GM19193 (cell line): ENCODE results near the gene CABLES1.

Experiments
- POLR2A ChIP-seq: IDR thresholded peaks from 4 replicates; pipeline ENCODE4 v1.6.1; 2011; ENCODE audit not compliant: insufficient read depth, insufficient read length; ENCODE audit errors: extremely low read depth

The CABLES1 gene

DNA sequence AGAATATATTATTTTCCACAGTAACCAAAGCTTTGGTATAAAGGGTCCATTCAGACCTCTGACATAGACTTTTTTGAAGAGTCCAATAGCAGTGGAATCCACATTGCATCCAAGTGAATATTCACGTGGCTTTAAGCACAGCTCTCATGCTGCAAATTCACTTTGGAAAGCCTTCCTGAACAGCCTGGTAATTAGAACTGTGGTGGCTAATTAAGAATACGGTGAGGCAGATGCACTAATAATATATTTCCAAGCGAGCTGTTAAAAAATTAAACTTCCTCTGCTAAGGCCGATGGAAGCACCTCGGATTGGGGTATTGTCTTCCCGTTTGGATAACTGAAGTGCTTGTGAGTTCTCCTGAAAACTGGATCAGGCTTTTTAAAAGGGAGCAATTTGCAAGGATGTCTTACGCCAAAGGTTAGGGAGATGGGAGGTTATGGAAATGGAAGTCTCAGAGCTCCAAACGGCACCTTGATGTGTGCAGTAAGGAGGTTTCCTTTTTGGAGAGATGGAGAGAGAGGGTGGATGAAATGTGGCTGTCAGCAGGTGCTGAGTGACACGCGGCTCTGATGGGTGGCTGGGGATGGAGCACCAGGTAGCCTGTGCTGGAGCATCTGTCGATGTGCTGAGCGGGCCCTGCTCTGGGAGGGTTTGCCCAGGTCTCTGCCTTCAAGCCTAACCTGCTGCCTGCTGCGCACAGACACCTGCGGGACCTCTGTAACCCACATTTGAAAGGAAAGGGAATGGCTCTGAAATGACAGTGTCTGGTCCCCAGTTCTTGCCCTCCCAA lies 37.5 kb downstream of the CABLES1 start:
- no peak for TF ChIP-seq POLR2A

- TF ChIP-seq POLR2A: no peak
These were observed 38.6 kb downstream of the CABLES1 start for GRCh38 chr18:23173912-23174311.

DNA sequence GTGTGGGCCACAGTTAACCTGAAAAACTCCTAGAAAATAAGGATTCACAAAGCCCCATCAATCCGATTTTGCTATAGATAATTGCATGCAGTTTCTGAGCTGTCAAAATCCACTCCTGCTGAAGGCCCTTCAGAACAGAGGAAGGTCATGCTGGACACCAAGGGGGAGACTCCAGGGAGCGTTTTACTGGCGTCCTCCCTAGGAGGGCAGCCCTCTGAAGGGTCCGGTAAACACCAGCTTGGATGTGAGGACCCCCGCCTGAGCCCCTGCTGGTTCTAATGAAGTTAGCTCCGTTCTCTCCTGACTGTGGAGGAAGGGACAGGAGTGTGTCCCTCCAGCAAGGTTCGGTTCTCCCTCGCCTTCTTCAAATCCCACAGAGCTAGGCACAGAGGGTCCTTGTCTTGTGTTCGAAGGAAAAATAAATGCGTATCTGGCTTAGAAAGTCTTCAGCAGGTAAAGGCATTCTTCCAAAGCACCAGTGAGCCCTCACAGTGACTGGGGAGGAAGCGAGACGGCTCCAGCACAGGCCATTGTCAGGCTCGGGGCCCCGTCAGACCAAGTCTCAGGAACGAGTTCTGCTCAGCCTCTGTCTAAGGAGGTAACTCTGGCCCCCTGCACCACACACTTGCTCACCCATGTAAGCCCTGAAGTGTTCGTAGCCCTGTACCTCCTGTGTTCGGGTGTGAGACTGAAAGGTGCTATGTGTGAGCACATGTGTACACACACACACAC lies 41.6 kb downstream of the CABLES1 start:
- no peak for TF ChIP-seq POLR2A

GRCh38 chr18:23177433-23178072 lies 42.3 kb downstream of the CABLES1 start:
- TF ChIP-seq POLR2A: no peak

DNA sequence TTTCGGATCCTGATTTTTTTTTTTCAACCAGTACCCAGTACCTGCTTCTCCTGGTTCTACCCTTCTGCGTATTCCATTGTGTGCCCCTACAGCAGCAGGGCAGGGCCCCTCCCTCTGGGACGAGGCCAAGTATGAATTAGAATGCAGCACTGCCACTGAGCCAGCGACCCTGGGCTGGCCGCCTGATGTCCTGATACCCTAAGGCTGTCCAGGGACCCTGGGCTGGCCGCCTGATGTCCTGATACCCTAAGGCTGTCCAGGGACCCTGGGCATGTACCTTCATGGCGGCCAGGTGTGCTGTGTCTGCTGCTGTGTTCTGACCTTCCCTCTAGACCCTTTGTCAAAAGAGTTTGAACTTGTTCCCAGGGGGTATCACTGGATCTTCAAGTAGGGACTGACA lies 42.9 kb downstream of the CABLES1 start:
- TF ChIP-seq POLR2A: no peak

DNA sequence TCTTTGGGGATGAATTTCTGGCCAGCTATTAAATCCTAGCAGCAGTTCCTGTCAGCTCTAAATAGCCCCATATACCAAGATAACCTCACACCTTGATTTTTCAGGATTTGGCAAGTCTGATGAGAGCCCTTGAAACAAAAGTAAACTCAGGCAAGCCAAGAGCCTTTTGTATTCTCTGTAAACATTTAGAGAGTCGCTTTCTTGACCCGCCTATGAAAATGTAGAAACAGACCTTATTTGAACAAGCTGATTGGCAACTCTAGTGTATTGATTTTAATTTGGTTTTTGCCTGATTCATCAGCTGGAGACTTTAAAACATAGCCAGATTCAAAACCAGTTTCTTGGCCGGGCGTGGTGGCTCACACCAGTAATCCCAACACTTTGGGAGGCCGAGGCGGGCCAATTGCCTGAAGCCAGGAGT lies 43.4 kb downstream of the CABLES1 start:
- TF ChIP-seq POLR2A: no peak

DNA sequence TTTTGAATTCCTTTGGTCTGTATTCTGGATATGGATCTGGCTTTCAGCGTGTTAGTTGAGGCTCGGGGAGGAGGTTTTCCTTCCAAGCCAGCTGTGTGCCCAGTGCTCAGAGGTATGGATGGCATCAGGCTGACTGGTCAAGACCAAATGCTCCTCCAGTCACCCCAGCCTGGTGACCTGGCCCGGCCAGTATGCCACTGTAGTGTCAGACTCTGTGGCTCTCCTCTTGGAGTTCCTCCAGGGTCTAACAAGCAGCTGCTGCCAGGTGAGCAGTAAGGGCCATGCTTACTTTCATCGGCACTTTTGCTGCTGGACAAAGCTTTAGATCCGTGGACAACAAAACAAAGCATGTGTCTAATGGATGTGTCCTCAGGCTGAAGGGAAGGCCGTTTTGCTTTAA lies 44.1 kb downstream of the CABLES1 start:
- no peak for TF ChIP-seq POLR2A

DNA sequence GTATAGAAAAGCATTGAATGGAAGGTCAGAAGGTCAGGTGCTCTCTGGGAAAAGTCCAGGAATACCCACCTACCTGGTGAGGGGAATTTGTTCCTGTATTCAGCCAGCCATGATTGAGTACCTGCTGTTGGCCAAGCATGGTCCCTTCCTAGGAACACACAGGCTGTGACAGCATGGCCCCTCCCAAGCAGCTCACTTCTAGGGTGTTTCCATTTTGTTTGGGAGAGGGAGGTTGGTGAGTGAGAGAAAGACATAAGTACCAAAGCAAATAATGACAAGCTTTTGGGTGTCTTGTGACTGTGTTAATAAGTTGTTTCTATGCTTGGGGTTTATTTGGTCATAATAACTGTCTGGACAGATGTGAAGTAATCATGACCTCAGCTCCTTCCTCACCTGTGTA lies 46.3 kb downstream of the CABLES1 start:
- TF ChIP-seq POLR2A: no peak

DNA sequence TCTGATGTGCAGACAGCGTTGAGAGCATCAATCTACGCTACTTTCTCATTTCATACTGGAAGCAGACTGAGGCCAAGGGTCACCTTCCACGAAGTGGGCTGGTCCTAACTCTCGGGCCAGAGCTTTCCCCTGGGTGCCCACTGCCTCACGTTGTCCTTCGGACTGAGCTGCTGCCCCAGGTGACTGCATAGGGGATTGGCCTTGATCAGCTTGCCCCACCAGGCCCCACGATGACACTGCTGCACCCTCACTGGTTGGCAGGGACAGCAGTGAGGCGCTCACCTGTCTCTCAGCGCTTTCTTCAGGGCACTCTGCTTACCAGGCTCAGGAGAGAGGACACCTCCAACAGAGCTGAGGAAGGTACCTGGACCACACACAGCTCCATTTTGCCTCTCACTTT lies 47.3 kb downstream of the CABLES1 start:
- TF ChIP-seq POLR2A: no peak

DNA sequence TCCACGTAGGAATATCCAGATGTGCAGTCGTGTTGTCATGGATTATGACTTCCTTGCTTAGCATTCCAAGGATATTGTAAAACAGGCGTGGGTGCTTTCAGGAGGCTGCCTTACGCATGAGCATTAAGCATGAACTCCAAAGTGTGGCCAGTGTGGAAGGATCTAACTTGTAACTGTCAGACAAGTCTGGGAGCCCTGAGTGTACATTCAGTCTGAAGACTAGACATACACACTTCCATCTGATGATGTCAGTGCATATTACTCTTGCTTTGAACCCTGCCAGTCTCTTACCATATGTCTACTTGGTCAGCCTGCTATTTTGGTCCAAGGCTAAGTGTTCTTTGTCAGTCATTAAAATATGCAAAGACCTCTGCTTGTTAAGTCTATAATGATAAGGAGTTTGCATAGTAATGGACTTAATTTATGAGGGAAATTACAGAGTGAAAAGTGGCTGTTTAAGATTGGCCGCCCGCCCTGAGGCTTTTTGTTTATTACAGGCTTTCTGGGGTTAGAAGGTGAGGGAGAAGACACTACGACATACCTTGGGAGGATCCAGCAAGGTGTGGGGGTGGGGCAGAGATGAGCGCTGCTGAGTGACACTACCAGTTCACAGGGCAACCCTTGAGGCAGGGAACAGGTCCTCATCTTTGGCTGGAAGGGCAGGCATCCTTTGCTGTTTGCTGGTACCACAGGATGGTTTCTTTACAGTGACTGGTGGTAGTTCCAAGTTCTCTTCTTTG lies 48.3 kb downstream of the CABLES1 start:
- TF ChIP-seq POLR2A: no peak

DNA sequence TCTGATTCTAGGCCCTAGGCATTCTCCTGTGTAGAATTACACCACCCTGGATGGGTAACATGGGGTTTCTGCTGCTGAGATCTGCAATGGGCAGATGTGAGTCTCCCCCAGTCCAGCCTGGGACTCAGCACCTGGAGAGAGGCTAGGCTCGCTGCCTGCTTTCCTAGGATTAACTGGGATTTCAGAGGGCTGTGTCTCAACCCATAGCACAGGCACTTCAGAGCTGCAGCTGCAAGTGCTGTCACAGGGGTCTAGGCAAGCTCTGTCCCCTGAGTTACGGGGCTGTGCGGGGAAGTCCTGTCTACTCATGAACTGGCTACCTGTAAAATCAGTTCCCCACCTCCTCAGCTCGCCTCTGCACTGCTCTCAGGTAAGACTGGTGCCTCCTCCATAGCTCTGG lies 51.5 kb downstream of the CABLES1 start:
- no peak for TF ChIP-seq POLR2A

DNA sequence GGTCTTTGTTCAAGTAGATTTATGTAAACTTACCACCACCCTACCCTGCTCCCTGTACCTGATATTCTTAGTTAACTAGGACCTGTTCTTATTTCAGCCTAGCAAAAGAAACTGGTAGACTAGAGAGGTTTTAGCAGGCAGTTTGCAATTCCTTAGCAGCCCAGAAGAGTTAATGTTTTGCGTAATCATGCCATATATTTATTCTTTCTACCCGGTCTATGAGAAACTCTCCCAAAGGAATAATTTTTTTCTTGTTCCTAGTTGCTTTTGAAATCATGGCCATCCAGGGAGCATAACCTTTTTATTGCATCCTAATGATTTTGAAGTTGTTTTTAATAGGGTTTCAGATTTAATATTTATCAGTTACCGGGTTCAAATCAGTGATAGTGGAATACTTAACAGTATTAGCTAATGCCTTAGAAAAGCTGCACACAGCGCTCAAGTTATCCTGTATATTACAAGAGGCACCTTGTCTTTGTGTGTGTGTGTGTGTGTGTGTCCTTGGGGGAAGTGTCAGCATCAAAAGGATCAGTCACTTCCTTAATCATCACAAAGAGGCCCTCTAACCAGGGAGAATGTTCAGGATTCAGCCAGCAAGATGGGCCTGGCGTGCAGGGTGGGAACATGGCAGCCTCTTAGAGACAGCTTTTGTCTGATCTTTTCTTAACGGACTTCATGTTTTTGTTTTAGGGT lies 52.9 kb downstream of the CABLES1 start:
- TF ChIP-seq POLR2A: no peak

GRCh38 chr18:23189099-23189498 lies 53.8 kb downstream of the CABLES1 start:
- TF ChIP-seq POLR2A: no peak
